Spleen (tissue), 7 donors: ENCODE measurements around the gene PRKCB.

Source experiments
- POLR2A ChIP-seq, 3 donors: fragments of 450-650 bp; IDR thresholded peaks; one replicate each; pipeline ENCODE4 v1.5.1; 2017; ENCODE audit warnings: antibody characterized with exemption in 3 of 3, mild to moderate bottlenecking in 1 of 3
- TF ChIP-seq, protein P1 (sequence below), 11 experiments: fragments of 200-600 bp in 7 of 11; fragments of 450-650 bp in 4 of 11; sonication (generic) in 4 of 11; IDR thresholded peaks in 8 of 11; conservative IDR thresholded peaks in 3 of 11; 1 replicate in 7 of 11; 2 replicates in 4 of 11; pipeline versions ENCODE4 v1.4.0 to v1.8.0; 2016 to 2021; ENCODE audit warnings: antibody characterized with exemption in 11 of 11, inconsistent platforms in 4 of 11, mild to moderate bottlenecking in 1 of 11
- donor health status: DM: no; HTN: no; CAD: no; lungs with moderate emphysema.
- donor health status: DM: no; HTN: no; CAD: no.
- donor health status: DM: no; HTN: no; CAD: no.

DNA sequence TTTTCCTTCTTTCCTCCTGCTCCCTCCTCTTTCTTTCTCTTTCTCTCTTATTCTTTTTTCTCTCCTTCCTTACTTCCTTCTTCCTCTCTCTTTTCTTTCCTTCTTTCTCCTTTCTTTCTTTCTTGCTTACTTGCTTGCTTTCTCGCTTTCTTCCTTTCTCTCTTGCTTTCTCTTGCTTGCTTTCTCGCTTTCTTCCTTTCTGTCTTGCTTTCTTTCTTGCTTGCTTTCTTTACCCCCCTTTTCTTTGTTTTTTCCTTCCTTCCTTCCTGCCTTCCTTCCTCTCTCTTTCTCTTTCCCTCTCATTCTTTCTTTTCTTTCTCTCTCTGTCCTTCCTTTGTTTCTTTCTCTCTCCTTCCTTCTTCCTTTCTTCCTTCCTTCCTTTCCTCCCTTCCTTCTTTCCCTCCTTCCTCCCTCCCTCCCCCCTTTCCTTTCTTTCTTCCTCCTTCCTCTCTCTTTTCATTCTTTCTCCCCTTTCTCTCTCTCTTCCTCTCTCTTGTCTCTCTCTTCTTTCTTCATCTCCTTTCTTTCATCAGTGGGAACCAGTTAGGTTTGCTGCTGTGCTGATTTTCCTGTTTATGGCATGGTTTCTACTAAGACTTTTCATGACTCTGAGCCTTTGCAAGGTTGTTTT, 277.4 kb downstream of the PRKCB start:
- TF ChIP-seq, protein P1, sequence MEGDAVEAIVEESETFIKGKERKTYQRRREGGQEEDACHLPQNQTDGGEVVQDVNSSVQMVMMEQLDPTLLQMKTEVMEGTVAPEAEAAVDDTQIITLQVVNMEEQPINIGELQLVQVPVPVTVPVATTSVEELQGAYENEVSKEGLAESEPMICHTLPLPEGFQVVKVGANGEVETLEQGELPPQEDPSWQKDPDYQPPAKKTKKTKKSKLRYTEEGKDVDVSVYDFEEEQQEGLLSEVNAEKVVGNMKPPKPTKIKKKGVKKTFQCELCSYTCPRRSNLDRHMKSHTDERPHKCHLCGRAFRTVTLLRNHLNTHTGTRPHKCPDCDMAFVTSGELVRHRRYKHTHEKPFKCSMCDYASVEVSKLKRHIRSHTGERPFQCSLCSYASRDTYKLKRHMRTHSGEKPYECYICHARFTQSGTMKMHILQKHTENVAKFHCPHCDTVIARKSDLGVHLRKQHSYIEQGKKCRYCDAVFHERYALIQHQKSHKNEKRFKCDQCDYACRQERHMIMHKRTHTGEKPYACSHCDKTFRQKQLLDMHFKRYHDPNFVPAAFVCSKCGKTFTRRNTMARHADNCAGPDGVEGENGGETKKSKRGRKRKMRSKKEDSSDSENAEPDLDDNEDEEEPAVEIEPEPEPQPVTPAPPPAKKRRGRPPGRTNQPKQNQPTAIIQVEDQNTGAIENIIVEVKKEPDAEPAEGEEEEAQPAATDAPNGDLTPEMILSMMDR (IDR thresholded peaks at IDR 0.05 in 8 of 11, conservative IDR thresholded peaks at IDR 0.05 in 3 of 11), result no peak
- no peak for TF ChIP-seq POLR2A (IDR thresholded peaks at IDR 0.05)
